Measurements from ENCODE around the gene PIEZO2. TPM values are rescaled to one million over a fixed set of nuclear protein-coding genes. Genes with fewer than 3 reads are reported as not detected.

PIEZO2 gene
- total RNA-seq, 1 experiment from 2014 or later: 10.7 TPM

- no peak overlapping the region for H3K27ac Mint-ChIP-seq
- POLR2A ChIA-PET: no interaction called here
- no peak overlapping the region for H3K4me3 Mint-ChIP-seq
- no peaks in the 10 kb centered on the region for H3K4me1 Mint-ChIP-seq
- TF ChIP-seq GABPB1 (CRISPR knock-in tag; IDR thresholded peaks at IDR 0.05): no peak
- TF ChIP-seq PRDM15 (CRISPR knock-in tag; IDR thresholded peaks at IDR 0.05): no peak
- no peak for TF ChIP-seq EMX1 (CRISPR knock-in tag; IDR thresholded peaks at IDR 0.05)
- no peak for TF ChIP-seq ZNF317 (CRISPR knock-in tag; IDR thresholded peaks at IDR 0.05; ENCODE audit: borderline replicate concordance, low read depth)
- no peak for TF ChIP-seq NR1H2 (CRISPR knock-in tag; IDR thresholded peaks at IDR 0.05)
- no peak for TF ChIP-seq MXD4 (CRISPR knock-in tag; IDR thresholded peaks at IDR 0.05; ENCODE audit: borderline replicate concordance)
- TF ChIP-seq TCF7 (CRISPR knock-in tag; IDR thresholded peaks at IDR 0.05; ENCODE audit: low read depth): no peak
- TF ChIP-seq E2F4 (CRISPR knock-in tag; IDR thresholded peaks at IDR 0.05; ENCODE audit: borderline replicate concordance, low read depth): no peak
- no peak for TF ChIP-seq PRRX2 (CRISPR knock-in tag; IDR thresholded peaks at IDR 0.05)
- no peak for TF ChIP-seq ZNF121 (CRISPR knock-in tag; IDR thresholded peaks at IDR 0.05)
- TF ChIP-seq IRF2 (CRISPR knock-in tag; IDR thresholded peaks at IDR 0.05; ENCODE audit: borderline replicate concordance, low read depth): no peak
- no peak for TF ChIP-seq FOXJ3 (CRISPR knock-in tag; IDR thresholded peaks at IDR 0.05; ENCODE audit: borderline replicate concordance)
- no peak for TF ChIP-seq MYBL2 (CRISPR knock-in tag; IDR thresholded peaks at IDR 0.05)
- no peak for TF ChIP-seq ATF1 (CRISPR knock-in tag; IDR thresholded peaks at IDR 0.05)
- no peak for TF ChIP-seq ZNF416 (CRISPR knock-in tag; IDR thresholded peaks at IDR 0.05)
- no peak for TF ChIP-seq NR2C2 (CRISPR knock-in tag; IDR thresholded peaks at IDR 0.05)
- TF ChIP-seq SMAD3 (CRISPR knock-in tag; IDR thresholded peaks at IDR 0.05; ENCODE audit: borderline replicate concordance): no peak
- no peak for TF ChIP-seq ZNF281 (CRISPR knock-in tag; IDR thresholded peaks at IDR 0.05)
- TF ChIP-seq RELA (CRISPR knock-in tag; IDR thresholded peaks at IDR 0.05; ENCODE audit: borderline replicate concordance): no peak
- no peak for TF ChIP-seq ZSCAN18 (CRISPR knock-in tag; IDR thresholded peaks at IDR 0.05)
- no peaks in the 10 kb centered on the region for H3K9me3 Mint-ChIP-seq
- ATAC-seq (no peak), DNase-seq (ENCODE audit: low spot score) (no peak)
- CTCF ChIA-PET: no interaction called here
- peaks cover 5% of the 10 kb centered on the region; the same call in 1 of the 2 replicates for H3K36me3 Mint-ChIP-seq
- H3K27me3 Mint-ChIP-seq (ENCODE audit: low read depth): no peaks in the 10 kb centered on the region
Measured at GRCh38 chr18:10743766-10744165, 405.6 kb downstream of the PIEZO2 start.
